Ascending aorta (tissue), 2 donors: ENCODE data around the gene ABI3BP. TPM values are rescaled to one million over a fixed set of nuclear protein-coding genes. Genes with fewer than 3 reads are reported as not detected.
A peak's percentile ranks its signal among the peaks of the same experiment; 100 is the strongest.

ENCODE experiments used
- DNase-seq, 2 donors: peaks; one replicate each; pipeline ENCODE4 v3.0.0-alpha.2; 2019; ENCODE audit warnings: low spot score in 2 of 2
- H3K27ac ChIP-seq, 2 donors: fragments of 200-600 bp; sonication (generic); one replicate each; pipeline ENCODE4 v1.5.1; 2016 to 2017; ENCODE audit warnings: mild to moderate bottlenecking in 1 of 2
- H3K27me3 ChIP-seq: fragments of 200-600 bp; sonication (generic); one replicate; pipeline ENCODE4 v1.5.1; 2017
- H3K36me3 ChIP-seq, 2 donors: fragments of 200-600 bp; sonication (generic); one replicate each; pipeline ENCODE4 v1.5.1; 2016
- H3K4me1 ChIP-seq, 2 donors: fragments of 200-600 bp; sonication (generic); one replicate each; pipeline ENCODE4 v1.5.1; 2016 to 2017; ENCODE audit warnings: mild to moderate bottlenecking in 1 of 2
- H3K4me3 ChIP-seq, 2 donors: fragments of 200-600 bp; sonication (generic); one replicate each; pipeline ENCODE4 v1.5.1; 2016 to 2017; ENCODE audit warnings: mild to moderate bottlenecking in 1 of 2
- H3K9me3 ChIP-seq, 2 donors: fragments of 200-600 bp; sonication (generic); one replicate each; pipeline ENCODE4 v1.5.1; 2016
- intact Hi-C: fragments of 100-400 bp; cut with DNase I; formaldehyde crosslinking; loops from one replicate; pipeline ENCODE4 v1.15.1; 2023
- total RNA-seq: library from RNA; depleted of rRNA; stranded (reverse); fragments of >200 nt; gene quantifications from one replicate; pipeline ENCODE4 v1.1.0, GENCODE V29; 2016
- TF ChIP-seq, protein P1 (sequence below), 3 experiments: fragments of 200-600 bp in 2 of 3; fragments of 450-650 bp in 1 of 3; sonication (generic) in 2 of 3; IDR thresholded peaks; one replicate each; pipeline ENCODE4 v1.5.1; 2016 to 2019; ENCODE audit warnings: antibody characterized with exemption in 3 of 3, mild to moderate bottlenecking in 1 of 3, moderate library complexity in 1 of 3

ABI3BP gene
- total RNA-seq, 1 donor from 2014 or later = 54.2 TPM

- Histone ChIP-seq H3K9me3 (no peaks in the 10 kb centered on the region), H3K4me1 (no peaks in the 10 kb centered on the region), H3K36me3 (no peaks in the 10 kb centered on the region), H3K27ac (no peak overlapping the region), H3K4me3 (no peak overlapping the region), H3K27me3 (no peaks in the 10 kb centered on the region)
- DNase-seq = no peak
- TF ChIP-seq, protein P1, sequence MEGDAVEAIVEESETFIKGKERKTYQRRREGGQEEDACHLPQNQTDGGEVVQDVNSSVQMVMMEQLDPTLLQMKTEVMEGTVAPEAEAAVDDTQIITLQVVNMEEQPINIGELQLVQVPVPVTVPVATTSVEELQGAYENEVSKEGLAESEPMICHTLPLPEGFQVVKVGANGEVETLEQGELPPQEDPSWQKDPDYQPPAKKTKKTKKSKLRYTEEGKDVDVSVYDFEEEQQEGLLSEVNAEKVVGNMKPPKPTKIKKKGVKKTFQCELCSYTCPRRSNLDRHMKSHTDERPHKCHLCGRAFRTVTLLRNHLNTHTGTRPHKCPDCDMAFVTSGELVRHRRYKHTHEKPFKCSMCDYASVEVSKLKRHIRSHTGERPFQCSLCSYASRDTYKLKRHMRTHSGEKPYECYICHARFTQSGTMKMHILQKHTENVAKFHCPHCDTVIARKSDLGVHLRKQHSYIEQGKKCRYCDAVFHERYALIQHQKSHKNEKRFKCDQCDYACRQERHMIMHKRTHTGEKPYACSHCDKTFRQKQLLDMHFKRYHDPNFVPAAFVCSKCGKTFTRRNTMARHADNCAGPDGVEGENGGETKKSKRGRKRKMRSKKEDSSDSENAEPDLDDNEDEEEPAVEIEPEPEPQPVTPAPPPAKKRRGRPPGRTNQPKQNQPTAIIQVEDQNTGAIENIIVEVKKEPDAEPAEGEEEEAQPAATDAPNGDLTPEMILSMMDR (IDR thresholded peaks at IDR 0.05) = no peak
- intact Hi-C loops = no loop called here
Observed at GRCh38 chr3:100927775-100928174, 65.4 kb downstream of the ABI3BP start.

DNA sequence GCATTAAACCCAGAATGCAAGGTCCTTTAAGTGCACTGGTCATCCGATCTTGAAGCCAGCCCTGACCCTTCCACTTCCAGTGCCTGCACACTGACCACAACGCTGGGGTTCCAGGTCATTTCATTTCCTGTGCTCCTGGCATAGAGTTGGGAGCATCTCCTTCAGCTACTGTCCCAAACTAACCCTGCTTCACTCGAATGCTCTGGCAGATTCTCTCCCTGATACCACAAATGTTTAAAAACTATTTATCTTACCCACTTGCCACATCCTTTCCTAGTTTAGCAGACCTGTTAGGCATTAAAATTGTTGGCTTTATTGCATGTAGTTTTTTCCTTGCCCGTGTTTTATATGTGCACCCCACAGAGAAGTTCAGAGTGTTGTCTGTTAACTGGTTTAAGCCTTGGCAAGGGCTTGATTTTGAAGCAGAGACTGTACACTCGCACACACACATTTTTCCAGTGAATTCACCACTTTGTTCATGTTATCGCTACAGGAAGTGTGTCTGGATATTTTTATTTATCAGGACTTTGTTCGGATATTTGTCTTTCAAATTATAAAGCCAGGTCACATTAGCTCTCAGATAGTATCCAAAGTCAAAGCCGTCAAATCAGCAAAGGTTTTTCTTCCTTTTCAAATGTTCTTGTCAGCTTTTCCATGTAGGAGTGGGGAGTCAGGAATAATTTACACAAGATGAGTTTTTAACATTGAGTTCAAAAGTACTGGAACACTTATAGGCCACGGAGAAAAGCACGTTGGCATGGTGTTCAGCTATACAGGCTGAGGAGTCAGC lies 77.3 kb downstream of the ABI3BP start:
- Histone ChIP-seq H3K9me3 (no peaks in the 10 kb centered on the region), H3K27ac (peak overlapping the region; percentile 14 to 31), H3K4me3 (no peak overlapping the region), H3K36me3 (no peaks in the 10 kb centered on the region), H3K27me3 (no peaks in the 10 kb centered on the region), H3K4me1 (no peaks in the 10 kb centered on the region)
- intact Hi-C loops = no loop called here
- no peak for DNase-seq
- TF ChIP-seq, protein P1 (IDR thresholded peaks at IDR 0.05) = no peak

DNA sequence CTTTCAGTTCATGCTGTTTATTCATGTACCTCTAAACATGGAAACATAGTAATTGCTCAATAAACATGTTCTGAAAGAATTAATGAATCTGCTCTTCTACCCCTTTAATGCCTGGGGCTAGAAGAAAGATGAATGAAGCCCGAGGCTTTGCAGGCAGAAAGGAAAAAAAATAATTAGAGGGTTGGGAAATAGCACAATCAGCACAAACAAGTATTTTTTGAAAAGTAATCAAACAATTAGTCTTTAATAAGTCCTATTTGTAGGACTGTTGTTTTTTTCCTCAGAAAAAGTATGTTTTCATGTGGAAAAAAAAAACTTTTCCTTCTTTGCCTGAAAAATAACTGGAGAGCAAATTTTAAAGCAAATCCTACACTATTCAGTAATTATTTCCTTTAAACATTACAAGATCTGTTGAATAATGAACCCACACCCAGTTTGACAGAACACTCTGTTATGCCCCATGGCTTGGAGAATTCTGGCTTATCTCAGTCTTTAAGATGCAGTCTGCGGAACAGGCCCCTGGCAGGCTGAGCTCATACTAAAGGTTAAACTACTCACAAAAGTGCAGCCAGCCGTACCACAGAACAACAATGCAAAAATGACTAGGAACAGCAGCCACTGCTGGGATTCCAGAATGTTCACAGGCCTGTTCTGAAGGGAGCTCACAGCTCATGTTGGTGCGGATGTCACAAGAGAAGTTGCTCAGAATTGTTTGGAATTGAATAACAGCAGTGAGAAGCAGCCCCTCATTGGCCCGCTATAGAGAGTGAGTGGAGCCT lies 79.2 kb downstream of the ABI3BP start:
- Histone ChIP-seq H3K36me3 (no peaks in the 10 kb centered on the region), H3K4me3 (no peak overlapping the region), H3K27ac (peak overlapping the region; percentile 21 to 55), H3K9me3 (no peaks in the 10 kb centered on the region), H3K27me3 (no peaks in the 10 kb centered on the region), H3K4me1 (peaks cover 0 to 2% of the 10 kb centered on the region in 2 donors)
- TF ChIP-seq, protein P1 (IDR thresholded peaks at IDR 0.05) = no peak
- intact Hi-C loops = no loop called here
- DNase-seq = peak; percentile 10 to 80

GRCh38 chr3:100912976-100913545 lies 80.2 kb downstream of the ABI3BP start:
- H3K27ac ChIP-seq = no peak overlapping the region

DNA sequence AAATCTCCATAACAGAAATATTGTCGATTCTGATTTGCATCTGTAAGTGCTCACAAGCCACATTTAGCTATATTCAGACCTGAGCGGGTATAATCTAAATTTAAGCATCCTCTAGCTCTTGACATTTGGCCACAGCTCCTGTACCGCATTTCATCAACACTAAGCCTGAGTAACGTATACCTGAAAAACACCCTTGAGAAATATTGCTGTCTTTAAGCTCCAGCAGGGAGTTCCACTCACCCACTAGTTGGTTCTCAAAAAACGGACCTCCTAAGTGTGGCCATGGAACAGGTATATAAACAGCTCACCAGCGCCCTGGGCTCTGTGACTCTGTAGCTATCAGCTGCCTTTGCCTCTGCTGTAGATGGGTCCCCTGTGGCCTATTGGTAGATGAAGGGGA lies 80.7 kb downstream of the ABI3BP start:
- TF ChIP-seq, protein P1 (IDR thresholded peaks at IDR 0.05) = no peak
- DNase-seq = no peak
- peaks cover 0 to 2% of the 10 kb centered on the region in 2 donors for H3K4me1 ChIP-seq
- H3K4me3 ChIP-seq = no peak overlapping the region
- H3K27me3 ChIP-seq = no peaks in the 10 kb centered on the region
- H3K9me3 ChIP-seq = no peaks in the 10 kb centered on the region
- no peaks in the 10 kb centered on the region for H3K36me3 ChIP-seq
- no peak overlapping the region for H3K27ac ChIP-seq
- intact Hi-C loops = no loop called here

More at GRCh38 chr3:100912976-100913545, 80.2 kb downstream of the ABI3BP start:
- no peak for DNase-seq
- Histone ChIP-seq H3K27me3 (no peaks in the 10 kb centered on the region), H3K4me3 (no peak overlapping the region), H3K4me1 (peaks cover 0 to 2% of the 10 kb centered on the region in 2 donors), H3K9me3 (no peaks in the 10 kb centered on the region), H3K36me3 (no peaks in the 10 kb centered on the region)
- intact Hi-C loops = no loop called here
- TF ChIP-seq, protein P1 (IDR thresholded peaks at IDR 0.05) = no peak
